Occipital lobe (tissue), 2 donors: ENCODE measurements around the gene CD2. TPM values are rescaled to one million over a fixed set of nuclear protein-coding genes. Genes with fewer than 3 reads are reported as not detected.

Experiments used
- DNase-seq: peaks from one replicate; lab custom pipeline; 2025; lab: John Stamatoyannopoulos, UW
- total RNA-seq: library from RNA; depleted of rRNA; stranded (reverse); fragments of >200 nt; gene quantifications from one replicate; pipeline ENCODE4 v1.2.3, GENCODE V29; 2014

The CD2 gene
- total RNA-seq, 1 donor from 2014 or later: not detected

GRCh38 chr1:116760487-116760886 is 6.3 kb downstream of the CD2 start:
- no peak for DNase-seq

GRCh38 chr1:116760996-116761665 is 6.9 kb downstream of the CD2 start:
- no peak for DNase-seq

DNA sequence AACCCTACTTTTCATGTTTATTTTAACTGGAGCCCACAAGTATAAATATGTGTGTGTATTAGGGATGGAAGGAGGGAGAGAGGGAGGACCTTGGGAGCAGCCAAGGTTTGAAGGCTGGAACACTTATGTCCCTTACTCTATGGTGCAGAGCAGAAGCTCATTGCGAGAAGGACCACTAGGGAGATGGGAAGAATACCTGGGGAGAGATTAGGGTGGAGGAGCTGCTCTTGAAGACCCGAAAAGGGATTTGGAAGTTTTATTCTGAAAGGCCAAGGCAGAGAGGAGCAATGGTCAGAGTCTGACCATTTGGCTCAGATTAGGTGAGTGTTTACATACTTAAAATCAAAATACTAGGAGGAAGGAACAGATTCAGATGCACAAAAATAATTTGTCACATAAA is 8.1 kb downstream of the CD2 start:
- DNase-seq: no peak

DNA sequence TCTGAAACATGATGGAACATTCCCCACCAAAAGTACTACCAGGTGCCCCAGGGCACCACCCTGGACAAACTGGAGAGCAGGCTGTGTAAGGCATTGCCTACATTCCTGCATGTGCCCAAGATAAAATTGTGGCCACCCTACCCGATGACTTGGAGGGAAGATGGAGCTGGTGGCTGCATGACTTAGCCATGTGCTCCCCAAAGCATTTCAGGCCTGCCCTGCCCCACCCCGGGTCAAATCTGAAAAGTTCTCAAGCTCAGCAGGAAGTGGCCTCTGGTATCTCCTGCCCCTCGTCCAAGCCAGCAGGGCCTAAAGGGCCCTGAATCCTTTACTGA is 8.5 kb downstream of the CD2 start:
- DNase-seq: no peak

GRCh38 chr1:116763116-116763786 is 9.0 kb downstream of the CD2 start:
- no peak for DNase-seq

DNA sequence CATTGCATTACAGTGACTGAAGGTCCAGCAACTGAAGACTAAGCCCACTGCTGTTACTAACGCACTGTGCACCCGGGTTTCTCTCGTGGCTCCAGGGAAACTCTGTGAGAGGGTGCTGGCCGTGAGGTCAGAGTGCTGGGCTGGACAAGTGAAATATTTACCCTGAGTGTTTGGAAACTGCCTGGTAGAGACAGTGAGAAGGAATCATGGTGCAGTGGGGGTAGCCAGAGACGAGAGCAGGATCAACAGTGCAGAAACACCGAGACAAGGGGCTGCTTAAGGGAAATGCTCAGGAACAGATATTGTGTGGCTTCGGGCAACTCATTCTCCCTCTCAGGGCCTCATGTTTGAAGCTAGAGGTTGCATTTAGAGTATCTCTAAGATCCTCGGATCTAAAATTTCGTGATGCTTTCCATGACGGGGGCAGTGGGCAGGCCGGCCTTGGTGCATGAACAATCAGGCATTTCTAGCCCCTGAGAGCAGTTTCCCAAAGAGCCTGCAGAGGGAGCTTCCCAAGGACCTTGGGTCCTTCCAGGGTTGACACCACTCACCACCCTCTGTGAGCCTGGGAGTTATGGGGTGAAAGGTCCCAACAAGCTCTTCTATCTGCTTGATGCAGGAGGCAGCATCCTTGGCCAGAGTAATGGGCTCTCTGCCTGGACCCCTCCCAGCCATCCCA is 9.7 kb downstream of the CD2 start:
- no peak for DNase-seq

DNA sequence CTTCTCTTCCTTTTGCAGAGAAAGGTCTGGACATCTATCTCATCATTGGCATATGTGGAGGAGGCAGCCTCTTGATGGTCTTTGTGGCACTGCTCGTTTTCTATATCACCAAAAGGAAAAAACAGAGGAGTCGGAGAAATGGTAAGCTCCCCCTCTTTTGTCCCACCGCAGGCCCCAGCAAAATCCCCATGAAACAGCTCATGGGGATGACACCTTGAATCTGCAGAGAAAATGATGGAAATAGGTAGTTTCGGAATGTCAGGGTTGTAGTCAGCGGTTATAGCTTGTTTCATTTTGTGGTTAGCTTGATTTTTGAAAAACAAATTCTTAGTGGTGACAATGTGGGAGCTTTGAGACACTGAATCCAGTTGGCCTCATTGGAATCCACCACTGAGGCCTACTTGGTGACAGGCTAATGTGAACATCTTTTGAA is 10.3 kb downstream of the CD2 start:
- DNase-seq: no peak

GRCh38 chr1:116764906-116765862 is 11.0 kb downstream of the CD2 start:
- no peak for DNase-seq

- no peak for DNase-seq
These were observed 11.7 kb downstream of the CD2 start for GRCh38 chr1:116765962-116766361.

- DNase-seq: no peak
These were observed 12.6 kb downstream of the CD2 start for GRCh38 chr1:116766616-116767469.

- DNase-seq: no peak
These were observed 13.7 kb downstream of the CD2 start for GRCh38 chr1:116767782-116768382.

GRCh38 chr1:116768416-116769103 is 14.3 kb downstream of the CD2 start:
- DNase-seq: no peak

- DNase-seq: no peak
These were observed 14.8 kb downstream of the CD2 start for GRCh38 chr1:116769104-116769452.

- DNase-seq: no peak
These were observed 15.3 kb downstream of the CD2 start for GRCh38 chr1:116769561-116769977.

DNA sequence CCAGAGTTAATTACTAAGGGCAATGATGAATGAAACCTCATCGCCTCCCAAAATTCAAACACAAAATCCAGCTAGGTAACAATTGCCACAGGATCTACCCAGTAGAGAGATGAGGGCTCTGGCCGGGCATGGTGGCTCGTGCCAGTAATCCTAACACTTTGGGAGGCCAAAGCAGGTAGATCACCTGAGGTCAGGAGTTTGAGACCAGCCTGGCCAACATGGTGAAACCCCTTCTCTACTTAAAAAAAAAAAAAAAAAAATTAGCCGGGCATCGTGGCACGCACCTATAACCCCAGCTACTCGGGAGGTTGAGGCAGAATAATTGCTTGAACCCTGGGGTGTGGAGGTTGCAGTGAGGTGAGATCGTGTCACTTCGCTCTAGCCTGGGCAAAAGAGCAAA is 15.8 kb downstream of the CD2 start:
- no peak for DNase-seq

DNA sequence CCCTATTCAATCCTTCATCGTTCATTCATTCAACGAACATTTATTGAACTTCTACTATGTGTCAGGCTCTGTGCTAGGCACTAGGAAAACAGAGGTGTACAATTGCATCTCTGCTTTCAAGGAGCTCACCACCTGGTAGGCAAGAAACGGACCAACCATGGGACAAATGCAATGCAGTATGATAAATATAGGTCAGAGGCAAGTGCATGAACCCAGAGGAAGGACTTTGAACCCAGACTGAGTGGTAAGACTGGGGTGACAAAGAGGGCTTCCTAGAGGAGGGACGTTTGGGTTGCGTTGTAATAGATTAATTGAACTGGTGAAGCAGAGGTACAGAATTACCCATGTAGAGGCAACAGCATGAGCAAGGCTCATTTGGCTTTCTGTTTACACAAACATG is 16.4 kb downstream of the CD2 start:
- DNase-seq: no peak

DNA sequence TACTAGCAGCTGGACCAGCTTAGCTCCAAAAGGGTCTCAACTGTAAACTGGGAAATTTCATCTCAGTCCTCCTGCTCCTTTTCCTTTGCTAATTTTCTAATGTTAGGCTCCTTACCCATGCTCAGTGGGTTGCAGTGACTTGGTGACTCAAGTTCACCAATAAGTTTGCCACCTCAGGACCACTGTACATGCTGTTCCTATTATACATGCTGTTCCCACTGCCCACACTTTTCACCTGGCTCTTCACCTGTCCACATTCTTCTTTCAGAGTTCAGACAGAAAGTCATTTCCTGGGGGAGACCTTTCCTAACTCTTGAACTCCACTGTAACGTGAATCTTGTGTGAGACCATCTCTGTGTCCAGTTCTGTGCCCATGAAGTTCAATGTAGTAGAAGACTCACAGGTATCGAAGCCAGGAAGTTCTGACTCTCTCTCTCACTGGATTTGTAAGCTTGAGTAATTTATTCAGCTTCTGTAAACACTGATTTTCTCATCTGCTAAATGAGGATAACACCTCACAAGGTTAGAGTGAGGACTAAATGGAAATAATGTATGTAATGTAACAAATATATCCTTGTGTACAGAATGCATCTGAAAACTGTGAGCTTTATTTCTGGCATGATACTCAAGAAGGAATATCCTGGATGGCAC is 17.9 kb downstream of the CD2 start:
- DNase-seq: no peak

GRCh38 chr1:116772648-116773045 is 18.4 kb downstream of the CD2 start:
- peak; percentile 2 for DNase-seq

DNA sequence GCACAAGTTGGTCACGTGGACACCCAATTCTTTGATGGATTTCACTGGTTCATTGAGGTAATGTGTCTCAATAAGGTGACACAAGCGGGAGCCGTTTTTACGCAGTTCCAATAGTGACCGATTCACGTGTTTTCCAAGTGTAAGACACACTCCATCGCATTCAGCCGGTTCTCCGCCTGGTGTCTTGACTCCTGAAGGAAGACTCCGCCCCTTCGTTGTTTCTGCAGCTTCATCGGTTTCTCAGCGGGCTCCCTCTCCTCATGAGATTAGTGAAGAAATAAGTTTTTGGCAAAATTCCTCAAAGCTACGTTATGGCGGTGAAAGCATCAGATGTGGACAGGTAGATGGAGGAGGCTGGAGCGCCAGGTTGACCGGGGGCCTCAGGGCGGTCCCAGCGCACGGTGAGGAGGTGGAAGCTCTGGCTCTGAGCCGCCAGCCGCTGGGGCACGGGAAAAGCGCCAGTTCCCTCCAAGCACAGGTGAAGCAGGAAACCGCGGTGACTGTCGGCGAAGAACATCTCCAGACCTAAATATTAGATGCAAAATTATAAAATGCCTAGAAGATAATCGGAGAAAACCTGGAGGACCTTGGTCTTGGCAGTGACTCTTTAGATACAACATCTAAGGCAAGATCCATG is 21.0 kb downstream of the CD2 start:
- DNase-seq: no peak
